Frontal cortex (tissue), 4 donors: Measurements from ENCODE around the gene RHOB. TPM values are rescaled to one million over a fixed set of nuclear protein-coding genes. Genes with fewer than 3 reads are reported as not detected.
A peak's percentile ranks its signal among the peaks of the same experiment; 100 is the strongest.

Experiments used
- DNase-seq, 2 donors: peaks; one replicate each; pipeline ENCODE4 v3.0.0; 2012; ENCODE audit warnings: low spot score in 2 of 2
- FAIRE-seq: peaks from 2 replicates; lab custom pipeline; 2012; peaks lifted over from hg19 to GRCh38; lab: Jason Lieb, UNC
- total RNA-seq: library from RNA; depleted of rRNA; stranded (reverse); fragments of >200 nt; gene quantifications from one replicate; pipeline ENCODE4 v1.2.3, GENCODE V29; 2014
- donor health status: control.
- donor health status: control.
- donor health status: control.

Gene RHOB
- total RNA-seq, 1 donor from 2014 or later, result 300 TPM

DNA sequence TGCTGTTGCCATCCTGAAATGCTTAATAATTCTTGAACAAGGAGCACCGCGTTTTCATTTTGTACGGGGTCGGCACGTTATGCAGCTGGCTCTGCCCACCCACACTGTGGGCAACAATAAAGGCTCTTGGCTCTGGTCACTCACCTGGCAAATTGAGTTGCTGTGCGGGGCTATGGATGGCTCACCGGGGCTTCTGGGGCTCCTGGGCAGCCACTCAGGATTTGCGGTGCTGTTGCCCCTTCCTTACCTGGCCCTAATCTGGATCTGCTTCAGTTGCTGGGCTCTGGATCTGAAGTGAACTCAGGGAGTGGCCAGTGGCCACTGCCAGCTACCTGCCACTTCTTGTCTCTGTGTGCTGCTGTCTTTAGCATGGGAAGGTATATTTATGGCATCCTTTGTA is 22.7 kb downstream of the RHOB start:
- FAIRE-seq (no peak), DNase-seq (no peak)

DNA sequence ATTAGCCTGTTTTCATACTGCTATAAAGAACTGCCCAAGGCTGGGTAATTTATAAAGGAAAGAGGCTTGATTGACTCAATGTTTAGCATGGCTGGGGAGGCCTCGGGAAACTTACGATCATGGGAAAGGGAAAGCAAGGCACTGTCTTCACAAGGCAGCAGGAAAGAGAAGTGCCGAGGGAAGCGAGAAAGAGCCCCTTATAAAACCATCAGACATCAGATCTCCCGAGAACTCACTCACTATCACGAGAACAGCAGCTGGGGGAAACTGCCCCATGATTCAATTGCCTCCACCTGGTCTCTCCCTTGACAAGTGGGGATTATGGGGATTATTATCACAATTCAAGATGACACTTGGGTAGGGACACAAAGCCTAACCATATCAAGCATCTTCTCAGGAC is 23.3 kb downstream of the RHOB start:
- DNase-seq, result no peak
- FAIRE-seq, result no peak

DNA sequence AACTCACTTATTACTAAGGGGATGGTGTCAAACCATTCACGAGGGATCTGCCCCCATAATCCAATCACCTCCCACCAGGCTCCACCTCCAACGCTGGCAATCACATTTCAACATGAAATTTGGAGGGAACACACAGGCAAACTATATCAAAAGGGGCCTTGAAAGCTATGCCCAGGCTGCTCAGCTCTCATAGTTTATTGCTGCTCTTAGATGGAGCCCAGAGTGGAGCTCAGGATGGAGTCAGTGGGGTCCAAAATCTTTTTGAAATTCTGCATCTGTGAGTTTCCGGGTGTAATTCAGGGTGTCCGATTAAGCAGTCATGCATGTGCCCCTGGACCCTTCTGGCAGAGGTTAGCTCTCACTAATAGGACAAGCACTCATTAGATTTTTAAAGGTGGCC is 24.3 kb downstream of the RHOB start:
- no peak for FAIRE-seq

DNA sequence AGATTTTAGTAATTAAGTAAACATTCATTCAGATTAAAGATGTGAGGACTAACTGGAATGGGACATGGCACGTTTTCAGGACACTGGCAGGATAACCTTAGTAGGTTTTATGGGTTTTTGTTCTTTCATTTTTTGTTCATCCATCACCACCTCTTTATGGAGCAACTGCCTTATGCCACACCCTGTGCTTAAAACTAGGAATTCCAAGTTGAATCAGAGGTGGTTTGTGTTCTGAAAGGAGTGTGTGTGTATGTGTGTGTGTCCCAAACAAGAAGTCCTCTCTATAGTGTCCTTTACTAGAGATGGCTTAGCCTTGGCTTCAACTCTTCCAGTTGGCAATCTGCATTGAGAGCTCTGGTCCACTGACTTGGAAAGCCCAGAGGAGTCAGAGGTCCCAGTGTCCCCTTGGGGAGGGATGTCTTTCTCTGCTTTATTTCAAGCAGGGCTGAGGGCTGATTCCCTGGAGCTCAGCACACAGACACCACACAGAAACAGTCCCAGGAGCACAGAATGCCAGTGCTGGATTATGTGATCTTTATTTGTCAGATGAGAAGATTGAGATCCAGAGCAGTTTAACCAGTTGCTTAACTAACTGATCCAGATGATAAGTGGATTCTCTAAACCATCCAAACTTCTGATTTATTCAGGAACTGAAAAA is 25.2 kb downstream of the RHOB start:
- DNase-seq (no peak), FAIRE-seq (no peak)

More for the DNA sequence above, 24.3 kb downstream of the RHOB start:
- DNase-seq, result no peak

DNA sequence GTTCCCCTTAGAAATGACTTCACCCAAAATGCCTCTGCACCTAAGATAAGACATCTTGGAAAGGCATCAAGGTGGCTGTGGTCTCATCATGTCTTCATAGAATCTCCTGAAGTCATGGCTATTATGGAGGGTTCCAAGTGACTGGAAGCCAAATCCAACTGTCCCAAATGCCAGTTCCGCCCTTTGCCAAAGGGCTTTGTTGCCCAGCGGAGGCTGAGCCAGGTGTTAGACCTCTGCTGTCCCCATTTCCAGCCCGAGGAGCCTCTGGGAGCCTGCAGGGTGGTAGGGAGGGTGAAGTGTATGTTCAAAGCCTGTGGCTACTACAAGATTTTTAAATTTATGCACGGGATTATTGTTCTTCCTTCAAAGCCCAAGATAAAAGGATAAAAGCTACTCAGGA is 25.7 kb downstream of the RHOB start:
- DNase-seq (no peak), FAIRE-seq (no peak)

DNA sequence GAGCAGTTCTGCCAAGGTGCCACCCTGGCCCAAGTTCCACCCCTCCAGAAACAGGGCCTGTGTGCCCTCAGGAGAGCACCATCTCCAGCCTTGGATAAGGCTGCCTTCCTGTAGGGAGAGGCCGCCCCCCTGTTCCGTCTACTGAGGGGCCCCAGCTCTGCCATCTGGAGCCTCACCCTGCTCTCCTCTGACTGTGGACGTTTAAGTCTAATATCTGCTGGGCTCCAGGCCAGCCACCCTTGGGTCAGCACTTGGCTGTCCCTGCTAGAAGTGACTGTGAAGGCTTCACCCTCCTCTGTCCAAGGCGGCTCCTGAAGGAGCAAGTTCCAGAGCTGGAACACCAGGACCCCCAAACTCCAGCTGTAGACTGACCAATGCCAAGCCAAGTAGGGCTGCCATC is 26.3 kb downstream of the RHOB start:
- DNase-seq (no peak), FAIRE-seq (no peak)

DNA sequence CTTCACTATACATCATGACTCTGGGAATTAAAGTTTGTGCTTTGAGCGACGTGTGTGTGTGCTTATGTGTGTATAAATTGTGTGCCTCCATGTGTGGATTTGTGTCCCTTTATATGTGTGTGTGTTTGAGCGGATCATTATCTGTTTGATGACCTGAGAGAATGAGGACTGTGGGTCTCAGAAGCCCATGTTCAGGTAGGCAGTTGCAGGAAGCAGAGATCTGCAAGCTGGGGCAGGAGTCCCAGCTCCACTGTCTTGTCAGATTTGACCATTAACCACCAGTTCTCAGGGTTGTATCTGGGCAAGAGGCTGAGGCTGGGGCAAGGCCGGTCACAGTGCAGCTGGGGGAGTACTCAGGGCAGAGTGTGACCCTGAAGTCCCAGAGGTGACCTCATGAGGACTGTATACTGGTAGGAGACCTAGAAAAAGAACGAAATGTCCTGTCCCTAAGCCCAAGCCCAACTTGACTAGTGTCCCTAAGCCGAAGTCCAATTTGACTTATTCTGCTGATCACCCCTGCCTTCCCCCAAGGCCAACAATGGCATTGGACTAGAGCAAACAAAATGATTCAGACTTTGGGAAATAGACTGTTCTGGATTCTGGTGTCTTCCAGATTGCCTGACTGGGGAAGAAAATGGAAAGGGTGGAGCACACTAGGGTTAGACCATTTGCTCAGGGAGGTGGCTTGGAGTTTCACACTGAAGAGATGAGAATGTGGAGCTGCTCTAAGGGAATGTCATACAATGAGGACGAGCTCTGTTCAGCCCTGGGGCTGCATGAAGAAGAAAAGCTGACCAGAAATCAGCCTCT is 28.1 kb downstream of the RHOB start:
- FAIRE-seq (no peak), DNase-seq (no peak)

DNA sequence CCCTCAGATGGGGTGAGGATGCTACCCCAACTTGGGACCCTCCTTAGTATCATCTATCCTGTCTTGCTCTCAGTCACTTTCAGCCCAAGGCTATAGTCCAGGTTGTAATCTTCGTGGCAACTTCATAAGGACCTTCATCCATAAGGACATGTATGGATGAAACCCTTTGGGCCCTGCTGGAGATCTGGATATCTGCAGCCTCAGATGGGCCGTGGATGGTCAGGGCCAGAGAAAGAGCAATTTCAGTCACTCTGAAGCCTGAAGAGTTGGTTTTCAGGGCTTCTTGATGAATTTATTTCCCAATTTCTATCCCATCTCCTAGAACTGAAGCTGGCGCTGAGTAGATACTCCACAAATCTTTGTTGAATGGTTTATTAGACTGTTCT is 28.7 kb downstream of the RHOB start:
- no peak for DNase-seq
- FAIRE-seq, result no peak

DNA sequence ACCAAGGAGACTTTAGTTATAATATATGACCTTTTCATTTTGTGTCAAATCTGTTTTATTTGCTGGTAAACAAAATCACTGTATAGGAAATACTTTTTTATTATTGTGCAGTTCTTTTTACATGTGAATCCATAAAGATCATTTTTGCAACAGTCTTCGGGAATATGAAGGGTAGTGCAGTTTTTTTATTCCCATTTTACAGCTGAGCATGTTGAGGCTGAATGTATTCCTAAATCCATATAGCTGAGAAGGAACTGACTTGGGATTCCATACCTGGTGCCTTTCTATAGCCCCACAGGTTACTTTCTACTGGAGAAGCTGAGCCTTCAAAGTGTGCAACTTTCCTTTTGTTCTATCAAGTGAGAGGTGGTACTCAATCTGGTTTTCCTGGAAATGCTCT is 29.6 kb downstream of the RHOB start:
- DNase-seq, result no peak
- no peak for FAIRE-seq

DNA sequence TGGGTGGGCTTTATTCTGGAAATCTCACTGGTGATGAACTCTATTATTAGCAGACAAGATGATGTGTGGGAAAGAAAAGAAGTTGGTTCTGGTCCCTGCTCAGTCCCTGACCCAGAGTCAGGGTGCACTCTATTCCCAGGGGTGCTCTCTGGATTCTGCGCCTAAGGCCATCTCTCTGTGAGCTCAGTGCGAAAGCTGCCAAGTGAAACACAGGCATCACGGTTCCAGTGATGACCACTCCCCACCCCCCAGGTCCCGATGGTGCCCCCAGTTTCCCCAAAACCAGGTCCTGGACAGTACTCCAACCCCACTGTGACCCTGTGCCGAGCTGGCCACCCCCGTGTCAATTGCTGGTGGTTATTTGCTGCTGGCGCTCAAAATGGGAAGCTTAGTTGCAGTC is 30.1 kb downstream of the RHOB start:
- DNase-seq (no peak), FAIRE-seq (no peak)

DNA sequence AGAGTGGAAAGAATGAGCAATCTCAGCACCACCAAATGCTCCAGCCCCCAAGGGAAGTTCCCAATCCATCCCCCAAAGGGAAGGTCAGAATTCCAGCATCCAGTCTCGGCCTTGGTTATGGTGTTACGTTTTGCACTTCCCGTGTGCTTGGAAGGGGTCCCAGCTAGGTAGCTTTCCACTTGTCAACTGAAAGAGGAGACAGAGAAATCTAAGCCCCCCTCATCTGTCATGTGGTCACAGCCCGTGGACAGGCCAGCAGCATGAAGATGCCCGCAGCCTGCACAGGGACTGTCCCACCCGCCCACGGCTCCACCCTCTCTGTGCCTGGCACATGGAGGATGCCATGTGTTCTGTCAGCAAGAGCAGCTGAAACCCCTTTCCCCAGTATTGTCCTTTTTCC is 32.1 kb downstream of the RHOB start:
- no peak for FAIRE-seq

DNA sequence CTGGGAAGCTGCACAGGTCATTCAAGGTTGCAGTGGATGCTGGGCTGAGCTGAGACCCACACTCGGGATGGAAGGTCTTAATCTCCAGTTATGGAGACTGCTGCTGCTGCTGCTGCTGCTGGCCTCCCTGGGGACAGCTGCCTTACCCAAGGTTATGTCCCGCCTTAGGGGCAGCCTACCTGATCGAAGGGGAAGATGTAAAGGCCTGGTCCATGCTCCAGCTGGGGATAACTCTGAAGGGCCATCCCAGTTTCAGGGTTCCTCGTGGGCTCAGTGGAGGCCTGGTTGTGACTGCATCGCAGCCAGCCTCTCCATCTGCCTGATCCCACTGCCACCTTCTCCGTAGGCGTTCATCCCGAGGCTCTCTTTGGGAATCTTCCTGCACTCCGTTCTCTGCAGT is 33.0 kb downstream of the RHOB start:
- DNase-seq (no peak), FAIRE-seq (no peak)

More for the DNA sequence above, 32.1 kb downstream of the RHOB start:
- no peak for DNase-seq

DNA sequence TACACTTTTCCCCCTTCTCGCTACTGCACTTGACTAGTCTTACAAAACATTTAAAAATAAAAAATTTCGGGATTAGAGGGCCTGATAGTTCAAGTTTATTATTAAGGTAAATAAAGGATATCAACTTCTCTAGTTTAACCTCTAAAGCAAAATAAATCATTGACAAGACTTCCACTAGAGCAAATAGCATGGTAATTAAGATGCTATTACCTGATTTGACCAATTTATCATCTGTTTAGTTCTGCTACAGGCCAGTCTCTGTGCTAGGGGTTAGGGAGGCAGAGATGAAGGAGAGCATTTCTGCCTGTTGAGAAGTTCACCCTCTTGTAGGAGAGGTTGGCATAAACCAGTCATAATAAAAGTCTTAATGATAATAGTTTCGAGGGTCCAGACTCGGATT is 34.0 kb downstream of the RHOB start:
- no peak for FAIRE-seq
- no peak for DNase-seq

DNA sequence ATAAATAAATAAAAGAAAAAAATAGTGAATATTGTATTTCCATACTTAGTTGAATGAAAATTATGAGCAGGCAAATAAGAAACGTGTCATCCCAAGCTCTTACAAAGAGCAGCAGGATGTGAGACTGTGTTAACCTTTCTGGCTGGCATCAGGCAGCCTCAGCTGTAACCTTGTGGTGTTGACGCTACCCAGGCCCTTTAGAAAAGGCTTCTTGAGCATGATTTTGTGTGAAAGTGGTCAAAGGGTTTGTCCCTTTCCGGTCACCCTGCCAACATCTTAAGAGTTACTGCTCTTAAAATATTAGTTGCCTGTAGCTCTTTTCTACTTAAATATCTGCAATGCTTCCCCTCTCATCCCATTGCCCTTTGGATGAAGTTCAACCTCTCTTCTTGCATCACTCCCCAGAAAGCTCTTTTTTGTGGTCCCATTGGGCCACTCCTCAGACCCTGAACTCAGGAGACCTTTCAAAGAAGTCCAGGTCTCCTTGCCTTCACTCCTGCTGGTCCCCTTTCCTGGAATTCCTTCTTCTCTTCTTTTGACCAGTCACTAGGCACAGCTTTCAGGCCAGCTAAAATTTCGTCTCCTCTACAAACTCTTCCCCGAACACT is 35.0 kb downstream of the RHOB start:
- no peak for DNase-seq
- no peak for FAIRE-seq

DNA sequence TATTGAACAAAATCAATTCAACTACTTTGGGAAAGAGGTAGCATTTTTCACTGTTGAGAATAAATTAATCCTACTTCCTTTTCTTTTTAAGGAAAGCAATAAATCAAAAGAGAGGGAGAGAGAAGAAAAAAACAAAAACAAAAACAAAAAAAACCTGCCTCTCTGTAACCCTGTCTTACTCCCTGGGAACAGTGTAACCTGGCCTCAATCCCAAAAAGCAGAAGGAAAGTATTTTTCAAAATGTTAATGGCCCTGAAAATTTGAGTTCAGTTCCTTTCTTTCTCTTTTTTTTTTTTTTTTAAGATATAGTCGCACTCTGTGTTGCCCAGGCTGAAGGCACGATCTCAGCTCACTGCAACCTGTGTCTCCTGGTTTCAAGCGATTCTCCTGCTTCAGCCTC is 35.9 kb downstream of the RHOB start:
- no peak for FAIRE-seq
- no peak for DNase-seq

DNA sequence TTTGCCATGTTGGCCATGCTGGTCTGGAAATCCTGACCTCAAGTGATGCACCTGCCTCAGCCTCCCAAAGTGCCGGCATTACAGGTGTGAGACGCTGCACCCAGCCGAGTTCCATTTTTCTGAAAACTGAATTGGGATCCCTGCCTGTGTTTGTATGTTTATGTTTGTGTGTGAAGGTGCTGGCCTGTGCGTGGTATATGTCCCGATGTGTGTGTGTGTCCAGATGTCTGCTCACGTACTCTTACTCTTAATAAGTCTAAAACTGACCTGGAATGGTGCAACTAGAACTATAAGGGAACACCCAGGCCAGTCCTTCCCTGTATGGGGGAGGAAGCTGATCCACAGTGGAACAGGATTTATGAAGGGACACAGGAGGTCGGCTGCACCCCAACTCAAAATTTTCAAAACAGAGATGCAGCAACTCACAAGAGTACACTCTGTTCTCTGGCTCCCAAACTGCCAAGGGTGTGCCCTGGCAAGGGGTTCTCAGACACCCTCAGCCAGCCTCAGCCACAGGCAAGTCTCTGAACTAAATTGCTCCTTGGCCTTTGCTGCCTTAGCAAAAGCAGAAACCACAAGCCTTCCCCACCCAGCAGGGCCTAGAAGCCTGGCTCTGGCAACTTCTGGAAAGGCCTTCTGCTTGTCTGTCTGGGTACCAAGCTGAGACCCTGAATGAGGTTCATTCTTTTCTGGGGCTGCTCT is 36.5 kb downstream of the RHOB start:
- DNase-seq (peak in 1 of 2 donors; percentile 19), FAIRE-seq (no peak)

DNA sequence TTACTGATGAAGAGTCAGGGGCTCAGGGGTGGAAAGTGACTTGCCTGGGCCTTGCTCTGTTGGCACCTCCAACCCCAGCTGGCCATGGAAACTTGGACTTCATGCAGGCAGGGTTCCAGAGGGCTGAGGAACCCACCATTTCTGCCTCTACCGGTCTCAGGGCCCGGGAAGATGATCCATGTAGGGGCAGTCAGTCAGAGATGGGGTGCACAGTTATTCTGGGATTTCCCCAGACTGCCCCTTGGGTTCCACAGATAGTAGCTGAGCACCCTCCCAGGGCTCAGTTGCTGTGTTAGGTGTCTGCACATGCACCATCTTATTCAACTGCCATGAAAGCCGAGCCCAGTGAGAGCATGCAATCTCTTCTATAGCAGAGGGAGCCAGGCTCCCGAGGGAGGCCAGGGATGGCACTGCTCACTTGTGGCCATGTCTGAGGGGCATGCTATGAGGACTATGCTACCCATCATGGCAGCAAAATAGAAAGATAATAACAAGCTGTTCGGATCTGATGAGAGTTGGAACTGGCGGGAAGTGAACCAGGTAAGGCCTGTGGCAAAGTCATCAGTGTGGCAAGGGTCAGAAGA is 37.3 kb downstream of the RHOB start:
- no peak for DNase-seq
- FAIRE-seq, result no peak

DNA sequence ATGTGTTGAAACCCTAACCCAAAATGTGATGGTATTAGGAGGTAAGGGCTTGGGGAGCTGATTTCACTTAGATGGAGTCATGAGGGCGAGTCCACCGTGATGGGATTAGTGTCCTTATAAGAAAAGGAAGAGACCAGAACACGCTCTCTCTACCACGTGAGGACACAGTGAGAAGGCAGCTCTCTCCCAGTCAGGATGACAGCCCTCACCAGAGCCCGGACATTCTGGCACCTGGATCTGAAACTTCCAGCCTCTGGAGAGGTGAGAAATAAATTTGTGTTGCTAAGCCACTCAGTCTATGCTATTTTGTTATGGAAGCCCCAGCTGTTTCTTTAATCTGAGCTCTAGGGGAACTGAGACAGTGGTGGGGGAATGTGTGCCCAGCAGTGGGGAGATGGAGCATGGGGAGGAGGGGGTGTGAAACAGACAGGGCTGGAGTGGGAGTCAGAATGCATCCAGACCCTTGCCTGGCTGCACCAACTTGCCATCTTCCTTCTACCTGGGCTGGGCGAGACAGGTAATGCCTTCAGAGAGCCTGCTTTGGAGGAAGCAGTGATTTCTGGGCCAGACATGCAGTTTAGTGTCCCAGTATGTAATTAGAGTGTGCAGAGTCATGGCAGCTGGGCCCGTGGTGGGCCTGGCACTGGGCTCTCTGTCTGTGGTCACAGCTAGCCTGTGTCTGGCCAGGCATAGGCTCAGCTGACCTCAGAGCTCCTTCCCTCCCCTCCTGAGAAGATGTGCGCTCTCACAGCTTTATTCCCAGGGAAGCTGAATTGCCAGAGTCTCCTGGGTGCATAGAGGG is 38.1 kb downstream of the RHOB start:
- no peak for DNase-seq
- no peak for FAIRE-seq

DNA sequence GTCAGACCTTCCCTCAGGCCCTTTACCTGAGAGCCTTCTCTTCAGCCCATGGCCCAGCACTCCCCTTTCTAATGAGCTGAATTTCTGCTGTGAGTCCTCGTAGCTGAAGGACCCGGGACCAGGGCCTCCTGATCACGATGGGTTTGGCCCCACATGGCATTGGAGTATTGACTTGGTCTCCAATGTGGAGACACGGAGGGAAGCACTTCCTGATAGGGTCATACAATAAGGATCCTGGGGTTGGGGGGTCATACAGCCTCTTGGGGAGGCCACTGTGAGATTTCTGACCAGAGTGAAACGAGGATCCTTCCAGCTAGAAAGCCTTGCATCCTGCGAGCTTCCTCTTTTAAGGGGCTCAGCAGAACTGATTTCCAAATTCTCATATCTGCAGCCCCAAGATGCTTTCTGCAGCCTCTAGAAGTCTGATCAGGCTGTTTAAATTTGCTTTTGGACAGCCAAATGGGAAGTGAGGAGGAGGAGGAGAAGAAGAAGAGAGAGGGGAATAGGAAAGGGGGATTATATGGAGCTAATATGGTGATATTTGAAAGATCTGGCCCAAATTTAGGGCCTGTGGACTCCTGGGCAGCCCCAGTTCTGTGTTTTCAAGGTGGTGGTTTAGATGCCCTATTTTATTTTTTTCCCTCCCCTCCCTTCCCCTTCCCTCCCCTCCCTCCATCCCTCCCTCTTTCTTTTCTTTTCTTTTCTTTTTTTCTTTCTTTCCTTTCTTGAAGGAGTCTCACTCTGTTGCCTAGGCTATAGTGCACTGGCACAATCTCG is 38.9 kb downstream of the RHOB start:
- DNase-seq, result no peak
- FAIRE-seq, result no peak
